HepG2 (cell line): ENCODE results near the gene RASGRP1. TPM values are rescaled to one million over a fixed set of nuclear protein-coding genes. Genes with fewer than 3 reads are reported as not detected.
A peak's percentile ranks its signal among the peaks of the same experiment; 100 is the strongest.

Source experiments
- AKNA ChIP-seq: sonication (generic); formaldehyde crosslinking; IDR thresholded peaks from 2 replicates; pipeline ENCODE4 v1.4.0; 2020; ENCODE audit warnings: missing genetic modification reagents, borderline replicate concordance
- KLF15 ChIP-seq: sonication (generic); formaldehyde crosslinking; IDR thresholded peaks from 2 replicates; pipeline ENCODE4 v1.8.1; 2023; ENCODE audit warnings: borderline replicate concordance, mild to moderate bottlenecking, inconsistent platforms, missing genetic modification reagents, mixed read lengths
- MEF2D ChIP-seq: sonication (generic); formaldehyde crosslinking; IDR thresholded peaks from 2 replicates; pipeline ENCODE4 v1.5.1; 2020; ENCODE audit warnings: mild to moderate bottlenecking, missing genetic modification reagents
- RERE ChIP-seq: IDR thresholded peaks from 2 replicates; pipeline ENCODE4 v1.6.1; 2016; ENCODE audit warnings: low read depth, missing genetic modification reagents, missing compliant biosample characterization
- SMAD3 ChIP-seq: sonication (generic); formaldehyde crosslinking; IDR thresholded peaks from 2 replicates; pipeline ENCODE4 v1.4.0; 2020; ENCODE audit warnings: missing genetic modification reagents
- WIZ ChIP-seq: sonication (generic); formaldehyde crosslinking; IDR thresholded peaks from 2 replicates; pipeline ENCODE4 v1.5.1; 2020; ENCODE audit warnings: mild to moderate bottlenecking, missing genetic modification reagents
- ZNF10 ChIP-seq: sonication (generic); formaldehyde crosslinking; IDR thresholded peaks from 2 replicates; pipeline ENCODE4 v1.4.0; 2020; ENCODE audit warnings: mild to moderate bottlenecking, low read depth, missing genetic modification reagents, borderline replicate concordance
- ZNF160 ChIP-seq: sonication (generic); formaldehyde crosslinking; IDR thresholded peaks from 2 replicates; pipeline ENCODE4 v1.8.0; 2022; ENCODE audit warnings: mild to moderate bottlenecking, inconsistent platforms, missing genetic modification reagents
- ZNF570 ChIP-seq: sonication (generic); formaldehyde crosslinking; IDR thresholded peaks from 2 replicates; pipeline ENCODE4 v1.4.0; 2020; ENCODE audit warnings: mild to moderate bottlenecking, missing genetic modification reagents, borderline replicate concordance
- polyA plus RNA-seq, 8 experiments: library from polyadenylated mRNA; depleted of rRNA in 3 of 8; stranded (reverse) in 7 of 8; unstranded in 1 of 8; fragments of >200 nt; fragmentation: Illumina TruSeq in 4 of 8; extraction: Trizol in 4 of 8; gene quantifications; 2 replicates each; pipeline versions ENCODE4 v1.2.1 to v1.2.3, GENCODE V29; 2011 to 2016; ENCODE audit warnings: low read depth in 4 of 8, missing spikeins in 1 of 8, mixed read lengths in 1 of 8; ENCODE audit not compliant: insufficient read depth in 1 of 8
- total RNA-seq, 5 experiments: library from RNA; depleted of rRNA; stranded (reverse); fragments of >200 nt; fragmentation: Illumina TruSeq; extraction: Trizol; gene quantifications; 2 replicates each; pipeline ENCODE4 v1.2.3, GENCODE V29; 2016; ENCODE audit warnings: low read depth in 1 of 5
- TF ChIP-seq, protein P1 (sequence below): sonication (generic); formaldehyde crosslinking; IDR thresholded peaks from 2 replicates; pipeline ENCODE4 v1.4.0; 2020; ENCODE audit warnings: missing genetic modification reagents, mild to moderate bottlenecking, borderline replicate concordance
- TF ChIP-seq, protein P2 (sequence below): sonication (generic); formaldehyde crosslinking; IDR thresholded peaks from 2 replicates; pipeline ENCODE4 v1.5.0; 2020; ENCODE audit warnings: missing genetic modification reagents, mild to moderate bottlenecking, borderline replicate concordance
- TF ChIP-seq, protein P3 (sequence below): sonication (generic); formaldehyde crosslinking; IDR thresholded peaks from 2 replicates; pipeline ENCODE4 v1.4.0; 2020; ENCODE audit warnings: missing genetic modification reagents; ENCODE audit errors: not compliant biosample characterization

Gene RASGRP1
- total and polyA plus RNA-seq, 2 of the 13 experiments (the other 11 are each of a cell fraction or from before 2014, with no cell fraction given) = 0.07 TPM; not detected in 1

- TF ChIP-seq, protein P1, sequence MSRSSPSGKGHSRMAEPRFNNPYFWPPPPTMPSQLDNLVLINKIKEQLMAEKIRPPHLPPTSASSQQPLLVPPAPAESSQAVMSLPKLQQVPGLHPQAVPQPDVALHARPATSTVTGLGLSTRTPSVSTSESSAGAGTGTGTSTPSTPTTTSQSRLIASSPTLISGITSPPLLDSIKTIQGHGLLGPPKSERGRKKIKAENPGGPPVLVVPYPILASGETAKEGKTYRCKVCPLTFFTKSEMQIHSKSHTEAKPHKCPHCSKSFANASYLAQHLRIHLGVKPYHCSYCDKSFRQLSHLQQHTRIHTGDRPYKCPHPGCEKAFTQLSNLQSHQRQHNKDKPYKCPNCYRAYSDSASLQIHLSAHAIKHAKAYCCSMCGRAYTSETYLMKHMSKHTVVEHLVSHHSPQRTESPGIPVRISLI (CRISPR knock-in tag) = no peak; the same call in 1 of the 2 replicates
- TF ChIP-seq SMAD3 (CRISPR knock-in tag) (peak; percentile 94; the same call in 1 of the 2 replicates), ZNF10 (CRISPR knock-in tag) (no peak), ZNF570 (CRISPR knock-in tag) (0 out of 2 replicates have a peak, but pooled peaks have one; percentile 51), KLF15 (CRISPR knock-in tag) (no peak), WIZ (CRISPR knock-in tag) (peak; percentile 90), RERE (CRISPR knock-in tag) (0 out of 2 replicates have a peak, but pooled peaks have one; percentile 16), ZNF160 (peak; percentile 61), AKNA (CRISPR knock-in tag) (no peak), MEF2D (CRISPR knock-in tag) (peak; percentile 82; the same call in 1 of the 2 replicates)
- TF ChIP-seq, protein P2, sequence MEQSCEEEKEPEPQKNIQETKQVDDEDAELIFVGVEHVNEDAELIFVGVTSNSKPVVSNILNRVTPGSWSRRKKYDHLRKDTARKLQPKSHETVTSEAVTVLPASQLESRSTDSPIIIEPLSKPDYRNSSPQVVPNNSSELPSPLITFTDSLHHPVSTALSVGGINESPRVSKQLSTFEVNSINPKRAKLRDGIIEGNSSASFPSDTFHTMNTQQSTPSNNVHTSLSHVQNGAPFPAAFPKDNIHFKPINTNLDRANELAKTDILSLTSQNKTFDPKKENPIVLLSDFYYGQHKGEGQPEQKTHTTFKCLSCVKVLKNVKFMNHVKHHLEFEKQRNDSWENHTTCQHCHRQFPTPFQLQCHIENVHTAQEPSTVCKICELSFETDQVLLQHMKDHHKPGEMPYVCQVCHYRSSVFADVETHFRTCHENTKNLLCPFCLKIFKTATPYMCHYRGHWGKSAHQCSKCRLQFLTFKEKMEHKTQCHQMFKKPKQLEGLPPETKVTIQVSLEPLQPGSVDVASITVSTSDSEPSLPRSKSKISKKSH (CRISPR knock-in tag) = peak; percentile 55
- TF ChIP-seq, protein P3, sequence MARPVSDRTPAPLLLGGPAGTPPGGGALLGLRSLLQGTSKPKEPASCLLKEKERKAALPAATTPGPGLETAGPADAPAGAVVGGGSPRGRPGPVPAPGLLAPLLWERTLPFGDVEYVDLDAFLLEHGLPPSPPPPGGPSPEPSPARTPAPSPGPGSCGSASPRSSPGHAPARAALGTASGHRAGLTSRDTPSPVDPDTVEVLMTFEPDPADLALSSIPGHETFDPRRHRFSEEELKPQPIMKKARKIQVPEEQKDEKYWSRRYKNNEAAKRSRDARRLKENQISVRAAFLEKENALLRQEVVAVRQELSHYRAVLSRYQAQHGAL (CRISPR knock-in tag) = no peak
Observed at GRCh38 chr15:38453971-38454695, 110.5 kb downstream of the RASGRP1 start, which contains the start of gene FAM98B (continued).
